Lung (tissue), 12 donors: ENCODE data around the gene IFNA21. TPM values are rescaled to one million over a fixed set of nuclear protein-coding genes. Genes with fewer than 3 reads are reported as not detected.

ENCODE experiments used
- ATAC-seq: fragments of 200-7000 bp; cut with Tn5 transposase; one replicate; pipeline ENCODE4 v1.9.1; 2020; ENCODE audit warnings: moderate number of reproducible peaks; ENCODE audit not compliant: insufficient read depth, low FRiP score
- DNase-seq, 3 donors: peaks; one replicate each; pipeline ENCODE4 v3.0.0-alpha.2; 2013 to 2017
- H3K27ac ChIP-seq, 2 donors: one replicate each; pipeline ENCODE4 v1.5.1; 2013; ENCODE audit warnings: mild to moderate bottlenecking in 2 of 2, moderate library complexity in 2 of 2, control low read depth in 1 of 2, inconsistent platforms in 1 of 2, low read depth in 1 of 2, low read length in 1 of 2
- H3K27me3 ChIP-seq, 3 donors: one replicate each; pipeline ENCODE4 v1.5.1; 2013; ENCODE audit warnings: low read length in 2 of 3; ENCODE audit not compliant: control insufficient read depth in 3 of 3, insufficient read depth in 3 of 3
- H3K36me3 ChIP-seq, 4 donors: one replicate each; pipeline ENCODE4 v1.5.1; 2013; ENCODE audit warnings: low read length in 4 of 4, mild to moderate bottlenecking in 1 of 4, moderate library complexity in 1 of 4; ENCODE audit not compliant: control insufficient read depth in 4 of 4, insufficient read depth in 4 of 4
- H3K4me1 ChIP-seq, 5 donors: one replicate each; pipeline ENCODE4 v1.5.1; 2013; ENCODE audit warnings: low read length in 5 of 5, mild to moderate bottlenecking in 2 of 5, moderate library complexity in 1 of 5; ENCODE audit not compliant: control insufficient read depth in 5 of 5, insufficient read depth in 5 of 5
- H3K4me3 ChIP-seq: one replicate; pipeline ENCODE4 v1.5.1; 2013; ENCODE audit warnings: mild to moderate bottlenecking, control low read depth, moderate library complexity
- H3K9ac ChIP-seq, 2 donors: one replicate each; pipeline ENCODE4 v1.5.1; 2013; ENCODE audit warnings: low read length in 2 of 2, control low read depth in 1 of 2; ENCODE audit not compliant: insufficient read depth in 1 of 2
- H3K9me3 ChIP-seq, 4 donors: one replicate each; pipeline ENCODE4 v1.5.1; 2013; ENCODE audit warnings: low read length in 3 of 4, mild to moderate bottlenecking in 1 of 4, moderate library complexity in 1 of 4; ENCODE audit not compliant: control insufficient read depth in 4 of 4, insufficient read depth in 3 of 4
- CTCF ChIP-seq: IDR thresholded peaks from 2 replicates; pipeline ENCODE4 v1.5.1; 2012; ENCODE audit warnings: mild to moderate bottlenecking; ENCODE audit errors: control extremely low read depth, extremely low read depth
- WGBS, 2 donors: extraction: QIAGEN DNeasy Blood & Tissue Kit; methylation state at CpG; one replicate each; pipeline ENCODE4 v1.1.7; 2013; 5-methylcytosine and 5-hydroxymethylcytosine counted together
- polyA plus RNA-seq, 2 donors: library from polyadenylated mRNA; stranded (reverse); fragments of 200-250 nt; gene quantifications; one replicate each; pipeline ENCODE4 v1.2.1, GENCODE V29; 2013
- total RNA-seq, 2 donors: library from RNA; depleted of rRNA in 1 of 2; stranded (reverse); fragments of >200 nt in 1 of 2; gene quantifications; one replicate each; pipeline ENCODE4 v1.2.1, GENCODE V29; 2014 to 2021
- donor health status: control.
- donor health status: control.
- donor health status: Bipolar disorder and iron deficiency.
- donor health status: healthy.
- donor health status: DM: yes; HTN: yes; CAD: no.

Gene IFNA21
- total and polyA plus RNA-seq, 4 donors = not detected

DNA sequence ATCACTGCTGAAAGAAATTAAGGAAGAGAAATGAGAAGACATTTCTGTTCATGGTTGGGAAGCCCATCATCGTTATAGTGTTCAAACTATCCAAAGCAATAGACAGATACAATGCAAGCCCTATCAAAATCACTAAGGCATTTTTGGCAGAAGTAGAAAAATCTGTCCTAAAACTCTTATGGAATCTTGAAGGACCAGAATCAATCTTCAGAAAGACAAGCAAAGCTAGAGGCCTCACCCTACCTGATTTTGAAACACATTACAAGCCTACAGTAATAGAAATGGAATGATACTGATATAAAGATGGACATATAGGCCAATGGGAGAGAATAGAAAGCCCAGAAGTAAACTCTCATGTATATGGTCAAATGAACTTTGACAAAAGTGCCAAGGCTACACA, 4.9 kb upstream of the IFNA21 start:
- Histone ChIP-seq H3K27me3 (no peaks in the 10 kb centered on the region), H3K9me3 (no peaks in the 10 kb centered on the region), H3K36me3 (no peaks in the 10 kb centered on the region), H3K27ac (no peak overlapping the region), H3K9ac (no peak overlapping the region), H3K4me1 (no peaks in the 10 kb centered on the region), H3K4me3 (no peak overlapping the region)
- DNase-seq = no peak
- WGBS, 2 donors = 87 to 92% methylated on average over 1 of the region's 1 CpG
- no peak for ATAC-seq
- TF ChIP-seq CTCF = no peak

DNA sequence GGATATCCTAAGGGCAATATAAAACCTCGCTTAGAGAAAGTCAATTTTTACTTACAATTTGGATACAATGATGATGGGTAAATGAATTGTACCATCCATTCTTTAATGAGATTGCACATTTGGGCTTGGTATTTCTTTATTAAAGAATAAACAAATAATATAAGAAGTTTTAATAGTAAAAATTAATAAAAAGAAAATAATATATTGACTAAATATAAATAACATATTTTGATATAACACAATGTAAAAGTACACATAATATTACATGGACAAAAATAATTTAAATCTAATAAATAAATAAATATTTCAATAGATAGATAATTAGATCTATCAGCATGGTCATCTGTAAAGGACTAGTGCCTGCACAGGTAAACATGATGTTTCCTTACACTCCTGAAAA, 944 bp downstream of the IFNA21 start:
- ATAC-seq = no peak
- no peak overlapping the region for H3K9ac ChIP-seq
- 94 to 98% methylated on average over 1 of the region's 1 CpG for WGBS, 2 donors

DNA sequence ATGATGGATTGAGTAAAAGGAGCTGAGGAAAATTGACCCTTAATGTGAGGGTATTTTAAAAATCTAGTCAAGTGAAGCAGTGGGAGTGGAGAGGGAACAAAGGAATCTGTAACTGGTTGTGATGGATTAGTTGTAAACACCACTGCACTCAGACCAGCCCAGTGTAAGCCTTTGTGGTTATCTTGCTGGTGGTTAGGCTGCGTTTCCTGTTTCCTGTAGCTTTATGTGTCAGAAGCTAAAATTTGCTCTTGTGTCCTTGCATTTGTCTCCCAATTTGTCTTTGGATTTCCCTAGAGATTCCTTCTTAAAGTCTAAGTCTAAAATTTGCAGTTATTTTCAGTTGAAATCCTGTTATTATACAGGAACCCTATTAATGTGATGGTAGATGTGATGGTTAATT, 6.3 kb downstream of the IFNA21 start:
- no peak for TF ChIP-seq CTCF
- no peak for DNase-seq
- no peaks in the 10 kb centered on the region for H3K27me3 ChIP-seq
- no peak overlapping the region for H3K9ac ChIP-seq
- no peak overlapping the region for H3K4me3 ChIP-seq
- 4 to 21% methylated on average over 1 of the region's 1 CpG for WGBS, 2 donors
- no peak for ATAC-seq
- no peak overlapping the region for H3K27ac ChIP-seq
- peaks cover 0 to 1% (median 0%) of the 10 kb centered on the region in 4 donors for H3K9me3 ChIP-seq
- no peaks in the 10 kb centered on the region for H3K36me3 ChIP-seq
- no peaks in the 10 kb centered on the region for H3K4me1 ChIP-seq

More for the DNA sequence above, 944 bp downstream of the IFNA21 start:
- Histone ChIP-seq H3K27me3 (no peaks in the 10 kb centered on the region), H3K36me3 (no peaks in the 10 kb centered on the region), H3K4me3 (no peak overlapping the region), H3K4me1 (no peaks in the 10 kb centered on the region), H3K9me3 (no peaks in the 10 kb centered on the region), H3K27ac (no peak overlapping the region)
- DNase-seq = no peak
- no peak for TF ChIP-seq CTCF

DNA sequence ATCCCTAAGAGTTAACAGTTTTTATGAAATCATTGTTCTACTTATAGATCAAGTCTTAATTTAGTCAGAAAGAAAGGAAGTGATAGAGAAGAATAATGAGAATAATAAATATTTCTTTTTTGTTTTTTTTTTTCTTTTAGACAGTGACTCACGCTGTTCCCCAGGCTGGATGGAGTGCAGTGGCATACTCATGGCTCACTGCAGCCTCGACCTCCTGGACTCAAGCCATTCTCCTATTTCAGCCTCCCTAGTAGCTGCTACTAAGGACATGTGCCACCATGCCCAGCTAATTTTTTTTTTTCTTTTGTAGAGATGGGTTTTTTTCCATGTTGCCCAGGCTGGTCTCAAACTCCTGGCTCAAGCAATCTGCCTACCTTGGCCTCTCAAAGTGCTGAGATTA, 11.0 kb downstream of the IFNA21 start:
- no peak for DNase-seq
- no peak overlapping the region for H3K27ac ChIP-seq
- H3K36me3 ChIP-seq = no peaks in the 10 kb centered on the region
- no peak for ATAC-seq
- no peak for TF ChIP-seq CTCF
- peaks cover 0 to 2% (median 0%) of the 10 kb centered on the region in 5 donors for H3K4me1 ChIP-seq
- WGBS, 2 donors = 77 to 81% methylated on average over 2 of the region's 2 CpGs
- H3K4me3 ChIP-seq = no peak overlapping the region
- peaks cover 0 to 1% (median 0%) of the 10 kb centered on the region in 4 donors for H3K9me3 ChIP-seq
- H3K9ac ChIP-seq = no peak overlapping the region
- no peaks in the 10 kb centered on the region for H3K27me3 ChIP-seq
